NB4 (cell line): ENCODE measurements around the gene RDH13.
"Not testable (repeated sequence)": the region's sequence is repeated elsewhere in the genome, so short reads cannot be mapped to it uniquely, and the experiment has no call there.

ENCODE experiments used
- DNase-seq: peaks from one replicate; pipeline ENCODE4 v3.0.0; 2010; ENCODE audit warnings: low read depth
- H3K4me3 ChIP-seq: one replicate; pipeline ENCODE4 v1.5.1; 2011; ENCODE audit warnings: mild to moderate bottlenecking, low read depth, low read length, moderate library complexity
- MAX ChIP-seq: IDR thresholded peaks from 2 replicates; pipeline ENCODE4 v1.6.1; 2011; ENCODE audit warnings: low read depth, low read length
- MYC ChIP-seq: IDR thresholded peaks from 2 replicates; pipeline ENCODE4 v1.6.1; 2011; ENCODE audit warnings: low read depth, low read length
- POLR2A ChIP-seq: IDR thresholded peaks from 2 replicates; pipeline ENCODE4 v1.6.1; 2011; ENCODE audit warnings: mild to moderate bottlenecking; ENCODE audit not compliant: insufficient read length; ENCODE audit errors: extremely low read depth
- TF ChIP-seq, protein P1 (sequence below): IDR thresholded peaks from one replicate; pipeline ENCODE4 v1.5.1; 2012; ENCODE audit warnings: low read depth, low read length

Gene RDH13

DNA sequence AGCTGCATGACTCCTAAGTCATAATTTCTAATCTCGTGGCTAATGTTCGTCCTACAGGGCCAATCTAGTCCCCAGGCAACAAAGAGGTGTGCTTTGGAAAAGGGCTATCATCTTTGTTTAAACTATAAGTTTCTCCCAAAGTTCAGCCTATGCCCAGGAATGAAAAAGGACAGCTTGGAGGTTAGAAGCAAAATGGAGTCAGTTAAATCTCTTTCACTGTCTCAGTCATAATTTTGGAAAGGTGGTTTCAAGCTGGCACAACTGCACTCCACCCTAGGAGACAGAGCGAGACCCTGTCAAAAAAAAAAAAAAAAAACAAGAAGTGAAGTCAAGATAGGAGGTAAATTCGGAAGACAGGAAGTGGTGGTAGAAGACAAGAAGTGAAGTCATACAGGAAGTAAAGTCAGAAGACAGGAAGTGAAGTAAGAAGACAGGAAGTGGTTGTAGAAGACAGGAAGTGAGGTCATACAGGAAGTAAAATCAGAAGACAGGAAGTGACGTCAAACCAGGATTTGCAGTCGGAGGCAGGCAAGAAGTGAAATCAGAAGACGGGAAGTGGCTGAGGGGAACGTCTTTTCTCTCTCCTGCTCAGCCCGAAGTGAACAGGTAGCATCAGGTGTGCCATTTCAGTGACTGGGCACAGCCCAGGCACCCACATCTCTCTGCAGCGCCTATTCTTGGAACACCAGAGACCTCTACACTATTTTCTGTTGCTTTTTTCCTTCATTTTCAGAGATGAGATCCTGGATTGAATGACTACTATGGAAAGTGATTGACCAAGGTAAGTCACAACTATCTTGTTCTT lies 57.1 kb downstream of the RDH13 start:
- peak; percentile 59 for DNase-seq
- TF ChIP-seq MYC (no peak), POLR2A (peak; percentile 25)
- peak overlapping the region; percentile 43 for H3K4me3 ChIP-seq

GRCh38 chr19:55000761-55001160 lies 62.2 kb downstream of the RDH13 start:
- no peak for TF ChIP-seq MAX
- no peak for TF ChIP-seq POLR2A
- TF ChIP-seq, protein P1, sequence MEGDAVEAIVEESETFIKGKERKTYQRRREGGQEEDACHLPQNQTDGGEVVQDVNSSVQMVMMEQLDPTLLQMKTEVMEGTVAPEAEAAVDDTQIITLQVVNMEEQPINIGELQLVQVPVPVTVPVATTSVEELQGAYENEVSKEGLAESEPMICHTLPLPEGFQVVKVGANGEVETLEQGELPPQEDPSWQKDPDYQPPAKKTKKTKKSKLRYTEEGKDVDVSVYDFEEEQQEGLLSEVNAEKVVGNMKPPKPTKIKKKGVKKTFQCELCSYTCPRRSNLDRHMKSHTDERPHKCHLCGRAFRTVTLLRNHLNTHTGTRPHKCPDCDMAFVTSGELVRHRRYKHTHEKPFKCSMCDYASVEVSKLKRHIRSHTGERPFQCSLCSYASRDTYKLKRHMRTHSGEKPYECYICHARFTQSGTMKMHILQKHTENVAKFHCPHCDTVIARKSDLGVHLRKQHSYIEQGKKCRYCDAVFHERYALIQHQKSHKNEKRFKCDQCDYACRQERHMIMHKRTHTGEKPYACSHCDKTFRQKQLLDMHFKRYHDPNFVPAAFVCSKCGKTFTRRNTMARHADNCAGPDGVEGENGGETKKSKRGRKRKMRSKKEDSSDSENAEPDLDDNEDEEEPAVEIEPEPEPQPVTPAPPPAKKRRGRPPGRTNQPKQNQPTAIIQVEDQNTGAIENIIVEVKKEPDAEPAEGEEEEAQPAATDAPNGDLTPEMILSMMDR = no peak
- TF ChIP-seq MYC = no peak
- no peak for DNase-seq
- H3K4me3 ChIP-seq = no peak overlapping the region

- H3K4me3 ChIP-seq, DNase-seq: not testable (repeated sequence)
Measured at GRCh38 chr19:54998751-54999239, 64.2 kb downstream of the RDH13 start.

DNA sequence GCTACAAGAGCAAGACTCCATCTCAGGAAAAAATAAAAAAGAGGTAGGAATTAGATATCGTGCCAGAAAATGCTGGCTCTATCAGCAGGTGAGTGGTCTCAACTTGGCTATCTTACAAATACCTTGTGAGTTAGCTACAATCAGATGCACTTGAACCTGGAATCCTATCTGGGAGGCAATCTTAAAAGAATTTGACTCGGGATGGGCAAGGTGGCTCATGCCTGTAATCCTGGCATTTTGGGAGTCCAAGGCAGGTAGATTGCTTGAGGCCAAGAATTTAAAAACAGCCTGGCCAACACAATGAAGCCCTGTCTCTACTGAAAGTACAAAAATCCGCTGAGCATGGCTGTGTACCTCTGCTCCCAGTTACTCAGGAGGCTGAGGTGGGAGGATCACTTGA lies 67.4 kb downstream of the RDH13 start:
- TF ChIP-seq MAX (no peak), MYC (no peak), POLR2A (no peak)
- TF ChIP-seq, protein P1 = no peak
- H3K4me3 ChIP-seq = no peak overlapping the region
- no peak for DNase-seq
